Mesodermal cell (in vitro differentiated cells): Measurements from ENCODE around the gene PSAPL1.

Source experiments
- H3K27ac ChIP-seq: 2 replicates; pipeline ENCODE4 v1.7.0; 2013; ENCODE audit warnings: mild to moderate bottlenecking, low read depth, low read length, moderate library complexity; ENCODE audit not compliant: severe bottlenecking
- H3K36me3 ChIP-seq: 2 replicates; pipeline ENCODE4 v1.7.1; 2013; ENCODE audit warnings: mild to moderate bottlenecking, low read length, moderate library complexity; ENCODE audit not compliant: control insufficient read depth, insufficient read depth
- H3K4me1 ChIP-seq: one replicate; pipeline ENCODE4 v1.7.1; 2013; ENCODE audit warnings: mild to moderate bottlenecking, low read length; ENCODE audit not compliant: insufficient read depth, control insufficient read depth, poor library complexity, severe bottlenecking
- H3K4me3 ChIP-seq: 2 replicates; pipeline ENCODE4 v1.7.0; 2013; ENCODE audit warnings: low read length, control low read depth, mild to moderate bottlenecking; ENCODE audit not compliant: insufficient read depth, poor library complexity, severe bottlenecking; ENCODE audit errors: extremely low read depth
- H3K9me3 ChIP-seq: 2 replicates; pipeline ENCODE4 v1.7.1; 2013; ENCODE audit warnings: mild to moderate bottlenecking, low read length, moderate library complexity; ENCODE audit not compliant: control insufficient read depth
- WGBS, 2 experiments: methylation state at CpG; one replicate each; pipeline ENCODE4 v1.1.5; 2013; ENCODE audit warnings: missing lambda C conversion rate in 2 of 2; ENCODE audit not compliant: insufficient coverage in 2 of 2; 5-methylcytosine and 5-hydroxymethylcytosine counted together

PSAPL1 gene

GRCh38 chr4:7470111-7470510 lies 35.4 kb upstream of the PSAPL1 start:
- Histone ChIP-seq H3K4me3 (no peak overlapping the region), H3K27ac (no peak overlapping the region), H3K9me3 (no peaks in the 10 kb centered on the region), H3K4me1 (no peaks in the 10 kb centered on the region), H3K36me3 (no peaks in the 10 kb centered on the region)
- 85 to 86% methylated on average over 3 of the region's 3 CpGs for WGBS, 2 experiments

- H3K27ac ChIP-seq, result no peak overlapping the region
- no peaks in the 10 kb centered on the region for H3K9me3 ChIP-seq
- no peaks in the 10 kb centered on the region for H3K4me1 ChIP-seq
- no peaks in the 10 kb centered on the region for H3K36me3 ChIP-seq
- 87 to 89% methylated on average over 4 of the region's 4 CpGs for WGBS, 2 experiments
- no peak overlapping the region for H3K4me3 ChIP-seq
Measured at GRCh38 chr4:7469023-7469422, 34.3 kb upstream of the PSAPL1 start.

- no peaks in the 10 kb centered on the region for H3K4me1 ChIP-seq
- no peak overlapping the region for H3K27ac ChIP-seq
- no peaks in the 10 kb centered on the region for H3K36me3 ChIP-seq
- no peak overlapping the region for H3K4me3 ChIP-seq
- H3K9me3 ChIP-seq, result no peaks in the 10 kb centered on the region
- 84 to 89% methylated on average over 6 to 7 of the region's 7 CpGs for whole genome bisulfite sequencing, 2 experiments
Measured at GRCh38 chr4:7467471-7467870, 32.7 kb upstream of the PSAPL1 start.

GRCh38 chr4:7466904-7467303 lies 32.2 kb upstream of the PSAPL1 start:
- H3K27ac ChIP-seq, result no peak overlapping the region
- no peaks in the 10 kb centered on the region for H3K4me1 ChIP-seq

GRCh38 chr4:7466215-7466614 lies 31.5 kb upstream of the PSAPL1 start:
- H3K9me3 ChIP-seq, result no peaks in the 10 kb centered on the region
- 82 to 88% methylated on average over 1 to 6 of the region's 8 CpGs for WGBS, 2 experiments
- H3K36me3 ChIP-seq, result no peaks in the 10 kb centered on the region
- no peaks in the 10 kb centered on the region for H3K4me1 ChIP-seq
- H3K27ac ChIP-seq, result no peak overlapping the region
- no peak overlapping the region for H3K4me3 ChIP-seq

More at GRCh38 chr4:7466904-7467303, 32.2 kb upstream of the PSAPL1 start:
- H3K9me3 ChIP-seq, result no peaks in the 10 kb centered on the region
- no peak overlapping the region for H3K4me3 ChIP-seq
- no peaks in the 10 kb centered on the region for H3K36me3 ChIP-seq
- WGBS, 2 experiments, result 88 to 98% methylated on average over 7 of the region's 7 CpGs

GRCh38 chr4:7465017-7465416 lies 30.3 kb upstream of the PSAPL1 start:
- no peaks in the 10 kb centered on the region for H3K4me1 ChIP-seq
- no peaks in the 10 kb centered on the region for H3K36me3 ChIP-seq
- H3K9me3 ChIP-seq, result no peaks in the 10 kb centered on the region
- H3K4me3 ChIP-seq, result no peak overlapping the region
- 92 to 96% methylated on average over 7 of the region's 9 CpGs for WGBS, 2 experiments
- H3K27ac ChIP-seq, result no peak overlapping the region

GRCh38 chr4:7464259-7464655 lies 29.5 kb upstream of the PSAPL1 start:
- no peaks in the 10 kb centered on the region for H3K9me3 ChIP-seq
- H3K27ac ChIP-seq, result no peak overlapping the region
- no peaks in the 10 kb centered on the region for H3K36me3 ChIP-seq
- H3K4me1 ChIP-seq, result no peaks in the 10 kb centered on the region
- 57 to 80% methylated on average over 4 to 5 of the region's 5 CpGs for WGBS, 2 experiments
- H3K4me3 ChIP-seq, result no peak overlapping the region

- H3K9me3 ChIP-seq, result no peaks in the 10 kb centered on the region
- no peak overlapping the region for H3K27ac ChIP-seq
- H3K4me1 ChIP-seq, result no peaks in the 10 kb centered on the region
- no peak overlapping the region for H3K4me3 ChIP-seq
- no peaks in the 10 kb centered on the region for H3K36me3 ChIP-seq
- 94 to 95% methylated on average over 17 of the region's 20 CpGs for WGBS, 2 experiments
Measured at GRCh38 chr4:7463566-7464258, 29.0 kb upstream of the PSAPL1 start.

- Histone ChIP-seq H3K27ac (no peak overlapping the region), H3K4me1 (no peaks in the 10 kb centered on the region), H3K36me3 (no peaks in the 10 kb centered on the region), H3K4me3 (no peak overlapping the region), H3K9me3 (no peaks in the 10 kb centered on the region)
- 49 to 55% methylated on average over 10 to 11 of the region's 11 CpGs for WGBS, 2 experiments
Measured at GRCh38 chr4:7462509-7462971, 27.8 kb upstream of the PSAPL1 start.

GRCh38 chr4:7461230-7461629 lies 26.5 kb upstream of the PSAPL1 start:
- H3K4me3 ChIP-seq, result no peak overlapping the region
- no peaks in the 10 kb centered on the region for H3K36me3 ChIP-seq
- H3K9me3 ChIP-seq, result no peaks in the 10 kb centered on the region
- H3K27ac ChIP-seq, result no peak overlapping the region
- no peaks in the 10 kb centered on the region for H3K4me1 ChIP-seq
- WGBS, 2 experiments, result 64 to 68% methylated on average over 13 to 15 of the region's 17 CpGs

GRCh38 chr4:7460566-7460965 lies 25.8 kb upstream of the PSAPL1 start:
- Histone ChIP-seq H3K36me3 (no peaks in the 10 kb centered on the region), H3K4me1 (no peaks in the 10 kb centered on the region), H3K4me3 (no peak overlapping the region), H3K27ac (no peak overlapping the region), H3K9me3 (no peaks in the 10 kb centered on the region)
- 85 to 89% methylated on average over 17 of the region's 17 CpGs for WGBS, 2 experiments
